CD4-positive, alpha-beta T cell treated with Interleukin-4 for 4 hours (primary cell): ENCODE results near the gene PRRT3.
"Not testable (repeated sequence)": the region's sequence is repeated elsewhere in the genome, so short reads cannot be mapped to it uniquely, and the experiment has no call there.

Experiments used
- DNase-seq: peaks from one replicate; pipeline ENCODE4 v3.0.0-alpha.2; 2020

The PRRT3 gene

GRCh38 chr3:9917820-9918219 lies 34.4 kb downstream of the PRRT3 start:
- no peak for DNase-seq

GRCh38 chr3:9916734-9917680 lies 35.2 kb downstream of the PRRT3 start, which contains the start of gene IL17RC:
Gene IL17RC, plus strand, starts transcription at chr3:9917098. Its CDS starts 218 bp downstream, at chr3:9917316.
- no peak for DNase-seq

- no peak for DNase-seq
Measured at GRCh38 chr3:9916346-9916733, 35.9 kb downstream of the PRRT3 start.

- no peak for DNase-seq
Measured at GRCh38 chr3:9915254-9916141, 36.7 kb downstream of the PRRT3 start.

- DNase-seq, result no peak
Measured at GRCh38 chr3:9914559-9915253, 37.5 kb downstream of the PRRT3 start.

- no peak for DNase-seq
Measured at GRCh38 chr3:9914011-9914410, 38.2 kb downstream of the PRRT3 start.

- no peak for DNase-seq
Measured at GRCh38 chr3:9913601-9914000, 38.6 kb downstream of the PRRT3 start.

GRCh38 chr3:9912294-9912935 lies 39.8 kb downstream of the PRRT3 start:
- peak; percentile 76 for DNase-seq

- DNase-seq, result no peak
Measured at GRCh38 chr3:9911863-9912262, 40.3 kb downstream of the PRRT3 start.

GRCh38 chr3:9909221-9910013 lies 42.8 kb downstream of the PRRT3 start:
- DNase-seq, result peak; percentile 21

- no peak for DNase-seq
Measured at GRCh38 chr3:9908286-9908685, 43.9 kb downstream of the PRRT3 start.

- no peak for DNase-seq
Measured at GRCh38 chr3:9906480-9906879, 45.7 kb downstream of the PRRT3 start.

GRCh38 chr3:9903904-9904303 lies 48.3 kb downstream of the PRRT3 start:
- DNase-seq, result no peak

- no peak for DNase-seq
Measured at GRCh38 chr3:9903238-9903624, 49.0 kb downstream of the PRRT3 start.

GRCh38 chr3:9902372-9903237 lies 49.6 kb downstream of the PRRT3 start, which contains the start of gene IL17RE:
Gene IL17RE, plus strand, starts transcription at chr3:9902848. Its CDS starts 85 bp downstream, at chr3:9902933.
- no peak for DNase-seq

GRCh38 chr3:9901967-9902366 lies 50.2 kb downstream of the PRRT3 start:
- DNase-seq, result peak; percentile 38

GRCh38 chr3:9900965-9901415 lies 51.2 kb downstream of the PRRT3 start:
- DNase-seq, result not testable (repeated sequence)

GRCh38 chr3:9899289-9899791 lies 52.9 kb downstream of the PRRT3 start:
- no peak for DNase-seq

GRCh38 chr3:9898467-9899241 lies 53.6 kb downstream of the PRRT3 start:
- DNase-seq, result no peak
